ENCODE results near the gene SLC38A1. TPM values are rescaled to one million over a fixed set of nuclear protein-coding genes. Genes with fewer than 3 reads are reported as not detected.
"Not testable (repeated sequence)": the region's sequence is repeated elsewhere in the genome, so short reads cannot be mapped to it uniquely, and the experiment has no call there.

Gene SLC38A1
- total RNA-seq, 1 experiment from 2014 or later, result 195 TPM

DNA sequence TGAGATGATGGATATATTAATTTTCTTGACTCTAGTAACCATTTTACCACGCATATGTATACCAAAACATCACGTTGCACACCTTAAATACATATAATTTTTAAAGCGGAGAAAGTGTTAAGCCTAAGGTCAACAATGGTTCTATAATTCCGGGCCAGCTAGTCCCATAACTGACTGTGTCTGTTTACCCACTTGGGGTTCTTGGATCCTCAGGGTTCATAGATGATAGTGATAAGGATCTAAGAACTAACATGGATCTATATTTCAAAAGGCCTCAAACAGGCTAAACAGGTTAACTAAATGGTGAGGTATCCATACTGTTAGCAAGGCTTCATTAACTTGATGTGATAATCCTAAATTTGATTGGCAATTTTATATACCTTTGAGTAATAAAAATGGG lies 9.8 kb downstream of the SLC38A1 start:
- H3K4me3 ChIP-seq, result no peak overlapping the region
- no peak overlapping the region for H3K27ac ChIP-seq
- H3K9me3 ChIP-seq (replicated peaks), result no peaks in the 10 kb centered on the region
- DNase-seq, result no peak
- peaks cover 38% of the 10 kb centered on the region for H3K36me3 ChIP-seq
- no peaks in the 10 kb centered on the region for H3K27me3 ChIP-seq
- H3K4me1 ChIP-seq, result peaks cover 33% of the 10 kb centered on the region

DNA sequence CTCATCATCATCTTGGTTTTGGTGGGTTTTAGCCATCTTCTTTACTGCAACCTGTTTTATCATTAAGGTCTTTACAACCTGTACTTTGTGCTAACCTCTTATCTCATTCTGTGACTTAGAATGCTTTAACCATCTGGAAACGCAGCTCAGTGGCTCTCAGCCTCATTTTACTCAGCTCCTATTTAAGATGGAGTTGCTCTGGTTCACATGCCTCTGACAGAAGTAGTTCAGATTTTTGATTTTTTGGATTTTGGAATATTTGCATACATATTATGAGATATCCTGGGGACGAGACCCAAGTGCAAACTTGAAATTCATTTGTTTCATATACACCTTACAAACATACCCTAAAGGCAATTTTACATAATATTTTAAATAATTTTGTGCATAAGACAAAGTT lies 10.7 kb downstream of the SLC38A1 start:
- DNase-seq, result no peak
- no peaks in the 10 kb centered on the region for H3K9me3 ChIP-seq (replicated peaks)
- peaks cover 24% of the 10 kb centered on the region for H3K4me1 ChIP-seq
- peaks cover 45% of the 10 kb centered on the region for H3K36me3 ChIP-seq
- no peaks in the 10 kb centered on the region for H3K27me3 ChIP-seq
- no peak overlapping the region for H3K27ac ChIP-seq
- no peak overlapping the region for H3K4me3 ChIP-seq

DNA sequence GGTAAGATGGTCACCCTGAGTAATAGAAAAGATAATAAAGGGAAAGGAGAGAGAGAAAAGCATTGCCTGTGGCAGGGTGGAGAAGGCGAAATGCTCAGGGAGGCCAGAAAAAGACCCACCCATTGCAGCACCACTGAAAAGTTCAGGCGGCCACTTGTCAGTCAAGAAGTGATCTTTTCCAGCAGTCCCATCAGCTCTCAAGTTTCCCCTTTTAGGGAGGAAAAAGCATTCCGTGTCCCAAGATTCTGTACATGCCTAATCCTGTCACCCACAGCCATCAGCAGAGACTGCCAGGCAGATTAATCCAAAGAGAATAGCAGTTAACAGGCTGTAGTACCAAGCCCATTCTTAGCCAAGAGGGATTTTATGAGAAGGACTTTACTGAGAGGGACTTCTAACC lies 11.9 kb downstream of the SLC38A1 start:
- no peaks in the 10 kb centered on the region; the same call in 1 of the 2 replicates for H3K9me3 ChIP-seq (replicated peaks)
- no peak overlapping the region for H3K27ac ChIP-seq
- H3K4me3 ChIP-seq, result no peak overlapping the region
- no peak for DNase-seq
- peaks cover 24% of the 10 kb centered on the region for H3K4me1 ChIP-seq
- H3K36me3 ChIP-seq, result peaks cover 54% of the 10 kb centered on the region
- H3K27me3 ChIP-seq, result no peaks in the 10 kb centered on the region

DNA sequence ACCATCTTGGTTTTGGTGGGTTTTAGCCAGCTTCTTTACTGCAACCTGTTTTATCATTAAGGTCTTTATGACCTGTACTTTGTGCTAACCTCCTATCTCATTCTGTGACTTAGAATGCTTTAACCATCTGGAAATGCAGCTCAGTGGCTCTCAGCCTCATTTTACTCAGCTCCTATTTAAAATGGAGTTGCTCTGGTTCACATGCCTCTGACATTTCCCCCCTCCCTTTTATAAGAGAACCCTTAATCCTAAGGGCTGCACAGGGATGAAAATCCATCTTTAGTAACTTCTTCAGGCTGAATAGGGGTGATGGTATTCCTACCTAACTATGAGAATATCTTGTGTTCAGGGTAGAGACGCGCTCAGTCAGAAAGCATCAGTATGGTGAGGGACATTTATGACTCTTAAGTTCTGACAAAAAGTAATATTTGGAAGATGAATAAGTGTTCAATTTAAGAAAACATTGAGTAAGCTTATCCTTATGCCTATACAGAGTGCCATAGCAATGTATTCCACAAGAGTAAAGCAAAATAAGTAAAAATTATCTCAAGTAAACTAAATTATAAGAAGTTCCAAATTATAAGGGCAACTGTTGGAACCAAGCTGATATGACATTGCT lies 15.2 kb downstream of the SLC38A1 start:
- Histone ChIP-seq H3K4me1 (no peaks in the 10 kb centered on the region), H3K4me3 (no peak overlapping the region), H3K27ac (no peak overlapping the region), H3K9me3 (replicated peaks) (peaks cover 14% of the 10 kb centered on the region), H3K27me3 (no peaks in the 10 kb centered on the region), H3K36me3 (peaks cover 71% of the 10 kb centered on the region)
- DNase-seq, result no peak

DNA sequence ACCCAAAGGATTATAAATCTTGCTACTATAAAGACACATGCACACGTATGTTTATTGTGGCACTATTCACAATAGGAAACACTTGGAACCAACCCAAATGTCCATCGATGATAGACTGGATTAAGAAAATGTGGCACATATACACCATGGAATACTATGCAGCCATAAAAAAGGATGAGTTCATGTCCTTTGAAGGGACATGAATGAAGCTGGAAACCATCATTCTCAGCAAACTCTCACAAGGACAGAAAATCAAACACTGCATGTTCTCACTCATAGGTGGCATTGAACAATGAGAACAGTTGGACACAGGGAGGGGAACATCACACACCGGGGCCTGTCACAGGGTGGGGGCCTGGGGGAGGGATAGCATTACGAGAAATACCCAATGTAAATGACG lies 16.8 kb downstream of the SLC38A1 start:
- H3K4me3 ChIP-seq, H3K27me3 ChIP-seq, H3K4me1 ChIP-seq, DNase-seq, H3K27ac ChIP-seq: not testable (repeated sequence)
- peaks cover 73% of the 10 kb centered on the region for H3K36me3 ChIP-seq
- H3K9me3 ChIP-seq (replicated peaks), result peaks cover 26% of the 10 kb centered on the region

DNA sequence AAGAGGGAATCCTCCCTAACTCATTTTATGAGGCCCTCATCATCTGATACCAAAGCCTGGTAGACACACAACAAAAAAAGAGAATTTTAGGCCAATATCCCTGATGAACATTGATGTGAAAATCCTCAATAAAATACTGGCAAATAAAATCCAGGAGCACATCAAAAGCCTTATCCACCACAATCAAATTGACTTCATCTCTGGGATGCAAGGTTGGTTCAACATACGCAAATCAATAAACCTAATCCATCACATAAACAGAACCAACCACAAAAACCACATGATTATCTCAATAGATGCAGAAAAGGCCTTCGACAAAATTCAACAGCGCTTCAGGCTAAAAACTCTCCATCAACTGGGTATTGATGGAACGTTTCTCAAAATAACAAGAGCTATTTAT lies 18.9 kb downstream of the SLC38A1 start:
- H3K27ac ChIP-seq, H3K27me3 ChIP-seq, DNase-seq, H3K4me3 ChIP-seq, H3K4me1 ChIP-seq: not testable (repeated sequence)
- Histone ChIP-seq H3K36me3 (peaks cover 75% of the 10 kb centered on the region), H3K9me3 (replicated peaks) (peaks cover 28% of the 10 kb centered on the region)

DNA sequence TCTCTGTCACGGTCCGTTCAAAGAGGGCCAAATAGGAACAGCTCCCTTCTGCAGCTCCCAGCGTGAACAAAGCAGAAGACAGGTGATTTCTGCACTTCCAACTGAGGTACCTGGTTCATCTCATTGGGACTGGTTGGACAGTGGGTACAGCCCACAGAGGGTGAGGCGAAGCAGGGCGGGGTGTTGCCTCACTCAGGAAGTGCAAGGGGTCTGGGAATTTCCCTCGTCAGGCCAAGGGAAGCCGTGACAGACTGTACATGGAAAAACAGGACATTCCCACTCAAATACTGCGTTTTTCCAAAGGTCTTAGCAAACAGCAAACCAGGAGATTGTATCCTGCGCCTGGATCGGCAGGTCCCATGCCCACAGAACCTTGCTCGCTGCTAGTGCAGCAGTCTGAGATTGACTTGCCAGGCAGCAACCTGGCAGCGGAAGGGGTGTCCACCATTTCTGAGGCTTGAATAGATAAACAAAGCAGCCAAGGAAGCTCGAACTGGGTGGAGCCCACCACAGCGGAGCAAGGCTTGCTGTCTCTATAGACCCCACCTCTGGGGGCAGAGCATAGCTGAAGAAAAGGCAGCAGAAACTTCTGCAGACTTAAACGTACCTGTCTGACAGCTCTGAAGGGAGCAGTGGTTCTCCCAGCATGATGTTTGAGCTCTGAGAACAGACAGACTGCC lies 22.7 kb downstream of the SLC38A1 start:
- Histone ChIP-seq H3K36me3 (peaks cover 70% of the 10 kb centered on the region), H3K27me3 (no peaks in the 10 kb centered on the region), H3K4me1 (no peaks in the 10 kb centered on the region), H3K4me3 (no peak overlapping the region), H3K9me3 (replicated peaks) (peaks cover 33% of the 10 kb centered on the region), H3K27ac (no peak overlapping the region)
- DNase-seq, result no peak

DNA sequence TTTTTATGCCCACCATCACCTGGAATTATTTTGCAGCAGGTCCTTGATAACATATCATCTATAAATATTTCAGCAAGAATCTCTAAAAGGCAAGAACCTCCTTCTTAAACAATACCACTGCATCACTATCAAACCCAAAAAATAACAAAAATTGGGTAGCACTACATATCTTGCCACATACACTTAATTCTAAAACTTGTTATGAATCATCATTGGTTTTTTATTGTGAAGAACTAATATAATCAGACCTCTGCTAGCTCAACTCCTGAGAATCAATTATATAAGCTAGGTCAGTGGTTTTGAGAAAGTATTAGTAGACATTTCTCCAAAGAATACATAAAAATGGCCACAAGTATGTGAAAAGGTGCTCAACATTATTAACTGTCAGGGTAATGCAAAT lies 23.8 kb downstream of the SLC38A1 start:
- no peaks in the 10 kb centered on the region for H3K4me1 ChIP-seq
- H3K4me3 ChIP-seq, result no peak overlapping the region
- no peaks in the 10 kb centered on the region for H3K27me3 ChIP-seq
- DNase-seq, result no peak
- peaks cover 26% of the 10 kb centered on the region for H3K9me3 ChIP-seq (replicated peaks)
- no peak overlapping the region for H3K27ac ChIP-seq
- H3K36me3 ChIP-seq, result peaks cover 73% of the 10 kb centered on the region

DNA sequence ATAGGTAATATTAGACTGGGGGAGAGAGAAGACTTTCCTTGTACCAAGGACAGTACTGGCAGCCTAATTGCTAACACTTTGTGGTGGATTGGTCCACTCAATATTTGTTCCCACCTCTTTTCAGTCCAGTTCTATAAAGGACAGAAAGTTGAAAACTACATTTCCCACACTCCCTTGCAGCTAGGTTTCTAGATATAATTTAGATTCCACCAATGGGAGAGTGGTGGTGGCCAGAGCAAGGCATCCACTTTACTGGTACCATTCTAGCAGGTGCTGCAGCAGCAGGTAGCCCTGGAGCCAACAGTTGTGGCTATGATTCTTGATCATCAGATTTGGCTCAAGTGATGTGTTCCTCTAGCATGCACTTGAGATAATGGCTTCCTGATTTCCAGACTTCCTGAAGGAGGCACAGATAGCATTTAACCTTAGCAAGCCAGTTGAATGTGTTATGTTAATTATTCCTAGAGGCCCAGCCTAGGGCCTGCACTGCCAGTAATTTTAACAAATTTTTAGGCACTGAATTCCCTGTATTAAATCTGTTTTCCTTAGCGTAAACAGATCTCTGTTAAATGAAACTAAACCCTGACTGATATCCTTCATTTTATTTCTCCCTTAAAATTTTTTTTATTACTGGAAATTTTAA lies 24.4 kb downstream of the SLC38A1 start:
- Histone ChIP-seq H3K27me3 (no peaks in the 10 kb centered on the region), H3K4me1 (no peaks in the 10 kb centered on the region), H3K36me3 (peaks cover 75% of the 10 kb centered on the region), H3K27ac (no peak overlapping the region), H3K4me3 (no peak overlapping the region), H3K9me3 (replicated peaks) (peaks cover 21% of the 10 kb centered on the region)
- no peak for DNase-seq

DNA sequence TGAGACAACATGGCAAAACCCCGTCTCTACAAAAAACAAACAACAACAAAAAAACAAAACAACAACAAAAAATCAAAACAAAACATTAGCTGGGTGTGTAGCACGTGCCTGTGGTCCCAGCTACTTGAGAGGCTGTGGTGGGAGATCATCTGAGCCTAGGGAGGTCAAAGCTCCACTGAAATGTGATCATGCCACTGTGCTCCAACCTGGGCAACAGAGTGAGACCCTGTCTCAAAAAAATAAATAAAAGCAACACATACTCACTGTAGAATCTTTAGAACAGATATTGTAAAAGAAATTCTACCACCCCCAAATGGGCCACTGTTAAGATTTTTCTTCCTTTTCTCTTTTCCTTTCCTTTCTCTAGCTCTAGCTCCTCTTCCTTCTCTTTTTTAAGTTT lies 26.3 kb downstream of the SLC38A1 start:
- H3K36me3 ChIP-seq, result peaks cover 83% of the 10 kb centered on the region
- H3K9me3 ChIP-seq (replicated peaks), result peaks cover 15% of the 10 kb centered on the region
- no peak overlapping the region for H3K4me3 ChIP-seq

DNA sequence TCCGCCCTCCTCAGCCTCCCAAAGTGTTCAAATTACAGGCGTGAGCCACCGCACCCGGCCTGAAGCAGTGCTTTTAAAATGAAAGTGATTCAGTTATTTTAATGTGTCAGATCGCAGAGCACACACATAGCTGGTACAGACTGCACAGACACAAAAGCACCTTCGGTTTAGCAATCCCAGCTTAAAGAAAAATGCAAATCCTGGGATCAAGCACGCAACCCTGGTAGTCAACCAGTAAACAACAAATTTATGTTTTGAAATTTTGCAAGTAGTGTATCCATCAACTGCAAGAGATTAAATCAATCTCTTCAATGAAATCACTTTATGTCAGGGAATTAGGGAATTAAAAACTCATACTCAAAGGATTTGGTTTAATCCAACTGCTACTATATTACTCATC lies 28.4 kb downstream of the SLC38A1 start:
- H3K27ac ChIP-seq, result no peak overlapping the region
- H3K4me1 ChIP-seq, result no peaks in the 10 kb centered on the region
- no peaks in the 10 kb centered on the region for H3K27me3 ChIP-seq
- DNase-seq, result no peak
- peaks cover 7% of the 10 kb centered on the region; the same call in 1 of the 2 replicates for H3K9me3 ChIP-seq (replicated peaks)
- peaks cover 84% of the 10 kb centered on the region for H3K36me3 ChIP-seq
- H3K4me3 ChIP-seq, result no peak overlapping the region

More for the DNA sequence above, 26.3 kb downstream of the SLC38A1 start:
- Histone ChIP-seq H3K4me1 (no peaks in the 10 kb centered on the region), H3K27ac (no peak overlapping the region), H3K27me3 (no peaks in the 10 kb centered on the region)
- no peak for DNase-seq

DNA sequence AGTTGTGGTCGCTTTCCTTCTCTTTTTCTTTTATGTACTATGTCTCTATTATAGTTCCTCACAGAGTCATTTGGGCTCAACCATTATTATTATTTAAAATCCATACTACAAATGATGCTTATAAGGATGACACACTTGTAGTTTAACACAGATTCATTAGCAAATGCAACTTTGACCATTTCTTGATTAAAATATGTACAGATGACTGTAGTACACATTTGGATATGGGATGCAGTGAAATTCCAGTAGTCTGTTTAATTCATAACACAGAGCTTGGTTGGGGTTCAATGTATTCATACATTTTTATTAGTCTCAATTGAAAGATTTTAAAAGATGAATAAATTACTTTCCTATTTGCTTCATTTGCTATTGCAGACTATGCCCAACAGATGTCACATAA lies 30.0 kb downstream of the SLC38A1 start:
- Histone ChIP-seq H3K36me3 (peaks cover 80% of the 10 kb centered on the region), H3K27ac (no peak overlapping the region)

DNA sequence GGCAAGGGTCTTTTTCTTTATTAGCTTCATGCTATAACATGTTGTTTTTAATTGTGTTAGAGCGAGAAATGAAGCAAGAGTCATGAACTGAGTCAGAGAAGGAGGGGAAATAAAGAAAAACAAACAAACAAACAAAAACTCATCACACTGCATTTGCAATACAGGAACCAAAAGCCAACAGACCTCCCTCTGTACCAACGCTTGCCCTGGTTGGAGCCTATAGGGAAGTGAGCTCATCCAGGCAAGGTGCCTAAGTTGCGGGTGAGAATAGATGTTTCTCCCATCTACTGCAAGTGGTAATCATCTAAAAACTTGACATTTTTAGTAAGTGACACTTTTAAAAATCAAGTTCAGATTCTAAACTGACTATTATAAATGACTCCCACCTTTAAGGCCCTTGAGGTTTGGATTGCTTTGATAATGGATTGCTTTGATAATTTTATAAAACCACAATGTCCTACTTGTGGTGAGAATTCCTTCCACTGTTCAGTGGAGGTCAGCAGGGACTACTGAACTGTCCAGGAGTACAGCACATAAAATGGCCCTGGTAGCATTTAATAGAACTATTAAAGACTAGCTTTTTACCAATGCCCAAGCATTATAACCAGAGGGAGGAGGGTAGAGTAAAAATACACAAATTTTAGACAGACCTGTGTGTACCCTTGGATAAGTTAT lies 31.3 kb downstream of the SLC38A1 start:
- Histone ChIP-seq H3K27ac (no peak overlapping the region), H3K36me3 (peaks cover 76% of the 10 kb centered on the region), H3K27me3 (no peaks in the 10 kb centered on the region), H3K9me3 (replicated peaks) (no peaks in the 10 kb centered on the region), H3K4me3 (no peak overlapping the region), H3K4me1 (no peaks in the 10 kb centered on the region)
- no peak for DNase-seq

More for the DNA sequence above, 30.0 kb downstream of the SLC38A1 start:
- H3K4me3 ChIP-seq, result no peak overlapping the region
- H3K4me1 ChIP-seq, result no peaks in the 10 kb centered on the region
- DNase-seq, result no peak
- peaks cover 1% of the 10 kb centered on the region; the same call in 1 of the 2 replicates for H3K9me3 ChIP-seq (replicated peaks)
- H3K27me3 ChIP-seq, result no peaks in the 10 kb centered on the region

DNA sequence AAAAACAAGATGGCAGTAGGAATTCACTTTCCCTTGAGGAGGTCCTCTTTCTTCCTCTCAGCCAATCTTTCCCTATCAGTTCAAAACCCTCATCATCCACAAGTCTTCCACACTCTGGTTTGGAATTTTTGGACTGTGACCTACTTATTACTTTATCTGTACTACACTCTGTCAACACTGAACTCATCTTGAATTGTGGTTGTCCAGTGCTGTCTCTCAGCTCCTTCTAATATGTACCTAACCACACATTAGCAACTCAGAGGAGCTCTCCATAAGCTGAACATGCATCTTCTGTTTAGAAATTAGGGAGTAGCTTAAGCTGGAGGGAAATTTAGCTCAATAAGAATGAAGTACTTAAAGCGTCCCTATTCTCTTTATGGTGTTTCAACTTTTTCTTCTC lies 34.8 kb downstream of the SLC38A1 start:
- Histone ChIP-seq H3K4me1 (no peaks in the 10 kb centered on the region), H3K4me3 (no peak overlapping the region), H3K9me3 (replicated peaks) (no peaks in the 10 kb centered on the region), H3K27me3 (no peaks in the 10 kb centered on the region), H3K27ac (no peak overlapping the region), H3K36me3 (peaks cover 70% of the 10 kb centered on the region)
- DNase-seq, result no peak

DNA sequence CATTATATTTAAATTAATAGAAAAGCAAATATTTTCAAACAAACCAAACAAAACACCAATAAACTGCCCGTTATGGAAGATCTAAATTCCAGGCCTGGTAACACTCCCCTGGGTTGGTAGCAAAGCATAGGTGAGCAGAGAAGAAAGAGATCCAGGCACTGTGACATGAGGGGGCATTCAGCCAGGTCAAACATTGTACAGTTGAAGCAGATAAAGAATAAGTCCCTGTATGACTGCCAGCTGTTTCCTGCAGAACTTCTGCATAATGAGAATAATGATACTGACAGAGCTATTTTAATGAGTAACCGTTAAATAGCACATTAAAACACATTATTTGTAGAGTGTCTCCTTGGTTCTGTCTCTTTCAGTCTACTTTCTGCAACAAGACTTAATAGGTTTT lies 35.4 kb downstream of the SLC38A1 start:
- Histone ChIP-seq H3K36me3 (peaks cover 70% of the 10 kb centered on the region), H3K4me3 (no peak overlapping the region), H3K9me3 (replicated peaks) (no peaks in the 10 kb centered on the region), H3K27ac (no peak overlapping the region), H3K27me3 (no peaks in the 10 kb centered on the region), H3K4me1 (no peaks in the 10 kb centered on the region)
- no peak for DNase-seq

Measured in SJCRH30 (cell line).